Measurements from ENCODE around the gene KLHDC1. TPM values are rescaled to one million over a fixed set of nuclear protein-coding genes. Genes with fewer than 3 reads are reported as not detected.
"Not testable (repeated sequence)": the region's sequence is repeated elsewhere in the genome, so short reads cannot be mapped to it uniquely, and the experiment has no call there.

The KLHDC1 gene
- total RNA-seq, 1 experiment from 2014 or later: 0.99 TPM

DNA sequence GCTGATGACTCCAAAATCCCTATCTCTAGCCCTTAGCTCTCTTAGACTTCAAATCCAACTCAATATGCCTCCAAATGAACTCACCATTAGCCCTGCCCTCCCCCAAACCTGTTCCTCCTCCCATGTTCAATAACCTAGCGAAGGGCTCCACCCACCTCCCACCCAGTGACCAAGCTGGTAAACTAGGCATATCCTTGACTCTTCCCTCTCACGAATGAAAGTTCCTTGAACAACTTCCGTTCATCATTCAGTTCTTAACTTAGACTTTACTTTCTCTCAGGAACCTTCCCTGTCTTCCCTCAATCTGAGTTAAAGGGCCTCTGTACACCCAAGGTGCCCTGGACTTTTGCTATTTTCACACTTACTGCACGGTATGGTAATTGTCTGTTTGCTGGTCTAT is 1.9 kb upstream of the KLHDC1 start:
- Mint-ChIP-seq H3K9me3 (ENCODE audit: low read depth, unreplicated experiment) (no peaks in the 10 kb centered on the region), H3K36me3 (ENCODE audit: insufficient read depth, unreplicated experiment) (peaks cover 30% of the 10 kb centered on the region), H3K27ac (ENCODE audit: unreplicated experiment) (no peak overlapping the region), H3K4me1 (ENCODE audit: low read depth, unreplicated experiment) (peaks cover 33% of the 10 kb centered on the region), H3K4me3 (ENCODE audit: low read depth, unreplicated experiment) (no peak overlapping the region), H3K27me3 (ENCODE audit: unreplicated experiment) (no peaks in the 10 kb centered on the region)
- TF ChIP-seq, protein P1, sequence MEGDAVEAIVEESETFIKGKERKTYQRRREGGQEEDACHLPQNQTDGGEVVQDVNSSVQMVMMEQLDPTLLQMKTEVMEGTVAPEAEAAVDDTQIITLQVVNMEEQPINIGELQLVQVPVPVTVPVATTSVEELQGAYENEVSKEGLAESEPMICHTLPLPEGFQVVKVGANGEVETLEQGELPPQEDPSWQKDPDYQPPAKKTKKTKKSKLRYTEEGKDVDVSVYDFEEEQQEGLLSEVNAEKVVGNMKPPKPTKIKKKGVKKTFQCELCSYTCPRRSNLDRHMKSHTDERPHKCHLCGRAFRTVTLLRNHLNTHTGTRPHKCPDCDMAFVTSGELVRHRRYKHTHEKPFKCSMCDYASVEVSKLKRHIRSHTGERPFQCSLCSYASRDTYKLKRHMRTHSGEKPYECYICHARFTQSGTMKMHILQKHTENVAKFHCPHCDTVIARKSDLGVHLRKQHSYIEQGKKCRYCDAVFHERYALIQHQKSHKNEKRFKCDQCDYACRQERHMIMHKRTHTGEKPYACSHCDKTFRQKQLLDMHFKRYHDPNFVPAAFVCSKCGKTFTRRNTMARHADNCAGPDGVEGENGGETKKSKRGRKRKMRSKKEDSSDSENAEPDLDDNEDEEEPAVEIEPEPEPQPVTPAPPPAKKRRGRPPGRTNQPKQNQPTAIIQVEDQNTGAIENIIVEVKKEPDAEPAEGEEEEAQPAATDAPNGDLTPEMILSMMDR (IDR thresholded peaks at IDR 0.05; ENCODE audit: unreplicated experiment): no peak
- DNase-seq: no peak
- BruUV-seq (replicated peaks): no TSS peak
- intact Hi-C loops (cut with micrococcal nuclease; ENCODE audit: unreplicated experiment): loop anchor here (5.0 kb wide), 1 partner anchor 76 kb away; the partner anchor contains the start of gene KLHDC2
- CTCF ChIA-PET: no interaction called here

DNA sequence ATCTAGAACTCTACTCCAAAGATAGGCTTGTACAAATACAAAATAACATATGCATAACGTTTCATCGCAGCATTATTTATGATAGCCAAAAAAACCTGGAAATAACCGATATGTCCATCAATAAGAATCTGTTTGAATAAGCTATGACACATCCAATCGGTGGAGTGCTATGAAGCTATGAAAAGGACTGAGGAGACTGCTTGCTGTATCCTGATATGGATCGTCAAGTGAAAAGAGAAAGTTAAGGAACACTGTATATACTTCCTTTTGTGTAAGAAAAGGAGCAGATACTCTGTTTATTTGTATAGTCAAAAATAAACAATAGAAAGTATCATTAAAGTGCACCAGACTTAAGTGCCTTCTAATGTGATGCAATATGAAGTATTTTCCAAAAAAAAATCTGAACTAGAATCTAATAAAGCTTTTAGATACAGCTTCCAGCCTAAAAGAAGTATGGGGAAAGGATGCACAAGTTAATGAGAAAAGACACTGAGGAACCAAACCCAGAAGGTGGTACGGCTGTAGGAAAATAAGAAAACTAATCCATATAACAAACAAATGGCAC is 645 bp upstream of the KLHDC1 start:
- CTCF ChIA-PET: interaction anchor here (0.6 to 1.4 kb wide), 3 partner anchors 58 to 76 kb away, joined by 3 to 6 read pairs (median 3); partner anchors contain the start of gene KLHDC2
- no peak for DNase-seq
- no TSS peak for BruUV-seq (replicated peaks)
- Mint-ChIP-seq H3K36me3 (ENCODE audit: insufficient read depth, unreplicated experiment) (peaks cover 28% of the 10 kb centered on the region), H3K4me1 (ENCODE audit: low read depth, unreplicated experiment) (peaks cover 31% of the 10 kb centered on the region), H3K27ac (ENCODE audit: unreplicated experiment) (peak overlapping the region; percentile 28), H3K27me3 (ENCODE audit: unreplicated experiment) (no peaks in the 10 kb centered on the region), H3K4me3 (ENCODE audit: low read depth, unreplicated experiment) (peak overlapping the region; percentile 61), H3K9me3 (ENCODE audit: low read depth, unreplicated experiment) (no peaks in the 10 kb centered on the region)
- intact Hi-C loops (cut with micrococcal nuclease; ENCODE audit: unreplicated experiment): loop anchor here (5.0 kb wide), 1 partner anchor 75 kb away; the partner anchor contains the start of gene KLHDC2
- TF ChIP-seq, protein P1 (IDR thresholded peaks at IDR 0.05; ENCODE audit: unreplicated experiment): no peak

DNA sequence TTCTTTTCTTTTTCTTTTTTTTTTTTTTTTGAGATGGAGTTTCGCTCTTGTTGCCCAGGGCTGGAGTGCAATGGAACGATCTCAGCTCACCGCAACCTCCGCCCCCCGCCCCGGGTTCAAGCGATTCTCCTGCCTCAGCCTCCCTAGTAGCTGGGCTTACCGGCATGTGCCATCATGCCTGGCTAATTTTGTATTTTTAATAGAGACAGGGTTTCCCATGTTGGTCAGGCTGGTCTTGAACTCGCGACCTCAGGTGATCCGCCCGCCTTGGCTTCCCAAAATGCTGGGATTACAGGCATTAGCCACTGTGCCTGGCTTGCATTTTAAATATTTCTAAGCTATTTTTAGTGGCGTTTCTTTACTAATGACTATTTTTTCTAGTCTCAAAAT is 810 bp downstream of the KLHDC1 start:
- peak overlapping the region; percentile 61 for H3K4me3 Mint-ChIP-seq (ENCODE audit: low read depth, unreplicated experiment)
- not testable (repeated sequence) for H3K27me3 Mint-ChIP-seq (ENCODE audit: unreplicated experiment); BruUV-seq (replicated peaks); DNase-seq; H3K9me3 Mint-ChIP-seq (ENCODE audit: low read depth, unreplicated experiment); H3K27ac Mint-ChIP-seq (ENCODE audit: unreplicated experiment)
- CTCF ChIA-PET: interaction anchor here (0.9 kb wide), 1 partner anchor 47 kb away, joined by 3 read pairs; no protein-coding TSS in a partner anchor
- intact Hi-C loops (cut with micrococcal nuclease; ENCODE audit: unreplicated experiment): loop anchor here (5.0 kb wide), 1 partner anchor 74 kb away; the partner anchor contains the start of gene KLHDC2
- peaks cover 16% of the 10 kb centered on the region for H3K36me3 Mint-ChIP-seq (ENCODE audit: insufficient read depth, unreplicated experiment)
- H3K4me1 Mint-ChIP-seq (ENCODE audit: low read depth, unreplicated experiment): peaks cover 27% of the 10 kb centered on the region

DNA sequence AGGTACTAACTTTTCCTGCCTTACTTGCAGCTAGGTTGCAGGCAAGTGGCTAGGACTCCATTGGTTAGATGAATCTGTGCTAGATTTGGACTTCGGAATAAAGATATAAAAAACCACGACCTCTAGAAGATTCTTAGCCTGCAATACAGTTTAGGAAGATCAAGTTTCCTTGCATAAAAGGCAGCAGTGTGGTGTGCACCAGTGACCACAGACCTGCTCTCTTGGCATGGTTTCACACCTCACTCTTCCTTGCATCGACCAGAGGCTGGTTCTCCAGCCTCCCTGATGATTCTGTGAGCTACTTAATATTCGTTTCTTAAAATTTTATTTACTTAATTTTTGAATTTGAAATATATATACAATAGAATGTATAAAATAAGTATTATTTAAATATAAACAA is 9.8 kb downstream of the KLHDC1 start:
- no peak for DNase-seq
- TF ChIP-seq, protein P1 (IDR thresholded peaks at IDR 0.05; ENCODE audit: unreplicated experiment): no peak
- CTCF ChIA-PET: no interaction called here
- intact Hi-C loops (cut with micrococcal nuclease; ENCODE audit: unreplicated experiment): no loop called here
- Mint-ChIP-seq H3K36me3 (ENCODE audit: insufficient read depth, unreplicated experiment) (no peaks in the 10 kb centered on the region), H3K4me3 (ENCODE audit: low read depth, unreplicated experiment) (no peak overlapping the region), H3K27me3 (ENCODE audit: unreplicated experiment) (no peaks in the 10 kb centered on the region), H3K27ac (ENCODE audit: unreplicated experiment) (no peak overlapping the region), H3K4me1 (ENCODE audit: low read depth, unreplicated experiment) (no peaks in the 10 kb centered on the region), H3K9me3 (ENCODE audit: low read depth, unreplicated experiment) (no peaks in the 10 kb centered on the region)
- BruUV-seq (replicated peaks): no TSS peak

DNA sequence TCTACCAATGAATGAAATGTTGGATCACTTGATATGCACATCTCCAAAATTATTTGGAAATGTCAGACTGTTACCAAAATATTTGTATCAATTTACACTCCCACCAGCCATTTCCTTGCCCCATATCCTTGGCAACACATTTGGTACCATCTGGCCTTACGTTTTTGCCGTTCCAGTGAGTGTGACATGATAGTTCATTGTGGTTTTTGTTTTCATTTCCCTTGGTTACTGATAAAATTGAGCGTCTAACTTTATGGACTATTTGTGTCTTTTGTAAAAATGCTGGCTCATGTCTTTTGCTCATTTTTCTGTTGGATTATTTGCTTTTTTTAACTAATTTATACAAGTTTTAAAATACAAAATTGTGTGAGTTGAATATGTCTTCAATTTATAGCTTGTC is 11.0 kb downstream of the KLHDC1 start:
- no peaks in the 10 kb centered on the region for H3K9me3 Mint-ChIP-seq (ENCODE audit: low read depth, unreplicated experiment)
- H3K36me3 Mint-ChIP-seq (ENCODE audit: insufficient read depth, unreplicated experiment): no peaks in the 10 kb centered on the region
- TF ChIP-seq, protein P1 (IDR thresholded peaks at IDR 0.05; ENCODE audit: unreplicated experiment): no peak
- no TSS peak for BruUV-seq (replicated peaks)
- CTCF ChIA-PET: no interaction called here
- H3K27me3 Mint-ChIP-seq (ENCODE audit: unreplicated experiment): no peaks in the 10 kb centered on the region
- intact Hi-C loops (cut with micrococcal nuclease; ENCODE audit: unreplicated experiment): no loop called here
- H3K4me1 Mint-ChIP-seq (ENCODE audit: low read depth, unreplicated experiment): no peaks in the 10 kb centered on the region
- no peak for DNase-seq
- no peak overlapping the region for H3K27ac Mint-ChIP-seq (ENCODE audit: unreplicated experiment)
- H3K4me3 Mint-ChIP-seq (ENCODE audit: low read depth, unreplicated experiment): no peak overlapping the region

DNA sequence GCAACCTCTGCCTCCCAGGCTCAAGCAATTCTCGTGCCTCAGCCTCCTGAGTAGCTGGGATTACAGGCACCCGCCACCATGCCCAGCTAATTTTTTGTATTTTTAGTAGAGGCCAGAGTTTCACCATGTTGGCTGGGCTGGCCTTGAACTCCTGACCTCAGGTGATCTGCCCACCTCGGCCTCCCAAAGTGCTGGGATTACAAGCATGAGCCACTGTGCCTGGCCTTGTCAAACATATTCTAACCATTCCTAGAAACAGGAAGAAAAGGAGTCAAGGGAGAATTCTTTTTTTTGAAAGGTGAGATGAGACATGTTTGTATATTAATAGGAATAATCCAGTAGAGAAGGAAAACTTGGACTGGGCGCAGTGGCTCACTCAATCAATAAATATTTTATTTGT is 11.6 kb downstream of the KLHDC1 start:
- intact Hi-C loops (cut with micrococcal nuclease; ENCODE audit: unreplicated experiment); DNase-seq; CTCF ChIA-PET; H3K27ac Mint-ChIP-seq (ENCODE audit: unreplicated experiment); H3K4me3 Mint-ChIP-seq (ENCODE audit: low read depth, unreplicated experiment); H3K4me1 Mint-ChIP-seq (ENCODE audit: low read depth, unreplicated experiment); H3K27me3 Mint-ChIP-seq (ENCODE audit: unreplicated experiment); H3K36me3 Mint-ChIP-seq (ENCODE audit: insufficient read depth, unreplicated experiment); BruUV-seq (replicated peaks); H3K9me3 Mint-ChIP-seq (ENCODE audit: low read depth, unreplicated experiment): not testable (repeated sequence)

DNA sequence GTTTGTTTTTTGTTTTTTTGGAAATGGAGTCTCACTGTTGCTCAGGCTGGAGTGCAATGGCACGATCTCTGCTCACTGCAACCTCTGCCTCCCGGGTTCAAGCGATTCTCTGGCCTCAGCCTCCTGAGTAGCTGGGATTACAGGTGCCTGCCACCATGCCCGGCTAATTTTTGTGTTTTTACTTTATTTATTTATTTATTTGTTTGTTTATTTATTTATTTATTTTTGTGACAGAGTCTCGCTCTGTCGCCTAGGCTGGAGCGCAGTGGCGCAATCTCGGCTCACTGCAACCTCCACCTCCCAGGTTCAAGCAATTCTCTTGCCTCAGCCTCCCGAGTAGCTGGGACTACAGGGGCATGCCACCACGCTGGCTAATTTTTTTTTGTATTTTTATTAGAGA is 18.1 kb downstream of the KLHDC1 start:
- BruUV-seq (replicated peaks); H3K27ac Mint-ChIP-seq (ENCODE audit: unreplicated experiment); H3K36me3 Mint-ChIP-seq (ENCODE audit: insufficient read depth, unreplicated experiment); H3K27me3 Mint-ChIP-seq (ENCODE audit: unreplicated experiment); DNase-seq; CTCF ChIA-PET; H3K4me3 Mint-ChIP-seq (ENCODE audit: low read depth, unreplicated experiment); H3K9me3 Mint-ChIP-seq (ENCODE audit: low read depth, unreplicated experiment); intact Hi-C loops (cut with micrococcal nuclease; ENCODE audit: unreplicated experiment); H3K4me1 Mint-ChIP-seq (ENCODE audit: low read depth, unreplicated experiment): not testable (repeated sequence)

Measured in Calu3 (cell line).